ENCODE data around the gene FAM217A.

The FAM217A gene

GRCh38 chr6:4029687-4030086 lies 49.2 kb downstream of the FAM217A start:
- TF ChIP-seq CTCF (IDR thresholded peaks at IDR 0.05; ENCODE audit: insufficient read depth, low read length, poor library complexity, severe bottlenecking): no peak
- peaks cover 1% of the 10 kb centered on the region for H3K36me3 ChIP-seq (ENCODE audit: control insufficient read depth, insufficient read depth, low read length)

GRCh38 chr6:4028051-4028450 lies 50.9 kb downstream of the FAM217A start:
- Histone ChIP-seq H3K36me3 (ENCODE audit: control insufficient read depth, insufficient read depth, low read length) (peaks cover 1% of the 10 kb centered on the region), H3K27me3 (replicated peaks; ENCODE audit: control insufficient read depth, insufficient read depth, low read length) (no peaks in the 10 kb centered on the region), H3K4me3 (replicated peaks; ENCODE audit: low read depth, low read length) (no peak overlapping the region)
- no peak for TF ChIP-seq CTCF (IDR thresholded peaks at IDR 0.05; ENCODE audit: insufficient read depth, low read length, poor library complexity, severe bottlenecking)
- DNase-seq (ENCODE audit: extremely low read depth, insufficient read length): no peak

More at GRCh38 chr6:4029687-4030086, 49.2 kb downstream of the FAM217A start:
- H3K27me3 ChIP-seq (replicated peaks; ENCODE audit: control insufficient read depth, insufficient read depth, low read length): no peaks in the 10 kb centered on the region
- no peak overlapping the region for H3K4me3 ChIP-seq (replicated peaks; ENCODE audit: low read depth, low read length)
- no peak for DNase-seq (ENCODE audit: extremely low read depth, insufficient read length)

GRCh38 chr6:4025681-4026080 lies 53.3 kb downstream of the FAM217A start:
- Histone ChIP-seq H3K36me3 (ENCODE audit: control insufficient read depth, insufficient read depth, low read length) (no peaks in the 10 kb centered on the region), H3K4me3 (replicated peaks; ENCODE audit: low read depth, low read length) (no peak overlapping the region), H3K27me3 (replicated peaks; ENCODE audit: control insufficient read depth, insufficient read depth, low read length) (no peaks in the 10 kb centered on the region)
- no peak for TF ChIP-seq CTCF (IDR thresholded peaks at IDR 0.05; ENCODE audit: insufficient read depth, low read length, poor library complexity, severe bottlenecking)
- no peak for DNase-seq (ENCODE audit: extremely low read depth, insufficient read length)

- no peak for TF ChIP-seq CTCF (IDR thresholded peaks at IDR 0.05; ENCODE audit: insufficient read depth, low read length, poor library complexity, severe bottlenecking)
- Histone ChIP-seq H3K36me3 (ENCODE audit: control insufficient read depth, insufficient read depth, low read length) (no peaks in the 10 kb centered on the region), H3K27me3 (replicated peaks; ENCODE audit: control insufficient read depth, insufficient read depth, low read length) (no peaks in the 10 kb centered on the region), H3K4me3 (replicated peaks; ENCODE audit: low read depth, low read length) (peak overlapping the region; percentile 77; the same call in 1 of the 2 replicates)
- DNase-seq (ENCODE audit: extremely low read depth, insufficient read length): no peak
Observed at GRCh38 chr6:4023240-4023639, 55.7 kb downstream of the FAM217A start.

GRCh38 chr6:4021854-4022695 lies 56.9 kb downstream of the FAM217A start:
- TF ChIP-seq CTCF (IDR thresholded peaks at IDR 0.05; ENCODE audit: insufficient read depth, low read length, poor library complexity, severe bottlenecking): no peak
- H3K4me3 ChIP-seq (replicated peaks; ENCODE audit: low read depth, low read length): peak overlapping the region; percentile 77
- H3K36me3 ChIP-seq (ENCODE audit: control insufficient read depth, insufficient read depth, low read length): no peaks in the 10 kb centered on the region
- DNase-seq (ENCODE audit: extremely low read depth, insufficient read length): no peak
- no peaks in the 10 kb centered on the region for H3K27me3 ChIP-seq (replicated peaks; ENCODE audit: control insufficient read depth, insufficient read depth, low read length)
